ENCODE results near the gene EIF4ENIF1. TPM values are rescaled to one million over a fixed set of nuclear protein-coding genes. Genes with fewer than 3 reads are reported as not detected.
A peak's percentile ranks its signal among the peaks of the same experiment; 100 is the strongest.
"Not testable (repeated sequence)": the region's sequence is repeated elsewhere in the genome, so short reads cannot be mapped to it uniquely, and the experiment has no call there.

EIF4ENIF1 gene
- total and polyA plus RNA-seq, 7 donors = 9.2 to 34.2 (median 24.8) TPM

- TF ChIP-seq CTCF (IDR thresholded peaks at IDR 0.05) = no peak
- 93 to 95% (median 94%) methylated on average over 5 of the region's 5 CpGs for WGBS, 3 donors
- Histone ChIP-seq H3K4me3 (no peak overlapping the region), H3K9me3 (no peaks in the 10 kb centered on the region), H3K4me1 (peaks cover 6% of the 10 kb centered on the region), H3K27me3 (ENCODE audit: insufficient read depth in 3 of 3, low read length in 2 of 3) (no peaks in the 10 kb centered on the region), H3K27ac (no peak overlapping the region), H3K36me3 (ENCODE audit: insufficient read depth in 1 of 2, low read depth in 1 of 2) (peaks cover 23 to 97% of the 10 kb centered on the region in 2 donors)
- intact Hi-C loops (cut with DNase I) = no loop called here
- no peak for DNase-seq
- ATAC-seq = no peak
Observed at GRCh38 chr22:31431950-31432349, 57.7 kb downstream of the EIF4ENIF1 start.

GRCh38 chr22:31425331-31426050, 64.2 kb downstream of the EIF4ENIF1 start:
- no peak for TF ChIP-seq CTCF (IDR thresholded peaks at IDR 0.05)
- WGBS, 3 donors = 89 to 95% (median 92%) methylated on average over 9 of the region's 9 CpGs
- Histone ChIP-seq H3K27ac (no peak overlapping the region), H3K36me3 (ENCODE audit: insufficient read depth in 1 of 2, low read depth in 1 of 2) (peaks cover 17 to 100% of the 10 kb centered on the region in 2 donors), H3K9me3 (no peaks in the 10 kb centered on the region), H3K4me1 (no peaks in the 10 kb centered on the region), H3K27me3 (ENCODE audit: insufficient read depth in 3 of 3, low read length in 2 of 3) (no peaks in the 10 kb centered on the region), H3K4me3 (no peak overlapping the region)
- peak in 1 of 4 donors; percentile 32 for ATAC-seq
- no peak for DNase-seq
- intact Hi-C loops (cut with DNase I) = no loop called here

- H3K4me3 ChIP-seq; H3K9me3 ChIP-seq; H3K27me3 ChIP-seq (ENCODE audit: insufficient read depth in 3 of 3, low read length in 2 of 3); intact Hi-C loops (cut with DNase I); ATAC-seq; H3K27ac ChIP-seq; DNase-seq: not testable (repeated sequence)
- Histone ChIP-seq H3K4me1 (peaks cover 16% of the 10 kb centered on the region), H3K36me3 (ENCODE audit: insufficient read depth in 1 of 2, low read depth in 1 of 2) (peaks cover 0 to 65% of the 10 kb centered on the region in 2 donors)
- WGBS, 3 donors = 78 to 98% (median 86%) methylated on average over 2 of the region's 2 CpGs
Observed at GRCh38 chr22:31402350-31402749, 87.3 kb downstream of the EIF4ENIF1 start.

- Histone ChIP-seq H3K9me3 (no peaks in the 10 kb centered on the region), H3K4me1 (peaks cover 9% of the 10 kb centered on the region), H3K4me3 (peak overlapping the region; percentile 87), H3K27me3 (ENCODE audit: insufficient read depth in 3 of 3, low read length in 2 of 3) (no peaks in the 10 kb centered on the region), H3K27ac (peak overlapping the region; percentile 90), H3K36me3 (ENCODE audit: insufficient read depth in 1 of 2, low read depth in 1 of 2) (peaks cover 0 to 41% of the 10 kb centered on the region in 2 donors)
- intact Hi-C loops (cut with DNase I) = no loop called here
- DNase-seq = no peak
- peak; percentile 5 to 48 (median 25) for ATAC-seq
- TF ChIP-seq CTCF (IDR thresholded peaks at IDR 0.05) = no peak
- WGBS, 3 donors = 1% methylated on average over 11 of the region's 11 CpGs
Observed at GRCh38 chr22:31400023-31400397, 89.6 kb downstream of the EIF4ENIF1 start.

- ATAC-seq (peak; percentile 99), DNase-seq (peak; percentile 98 to 99)
- H3K27ac ChIP-seq = peak within 1 kb of the TSS; percentile 90
- 0 to 1% (median 0%) methylated on average over 58 to 72 of the region's 72 CpGs for WGBS, 3 donors
- H3K4me3 ChIP-seq = peak within 1 kb of the TSS; percentile 87
- intact Hi-C loops (cut with DNase I) = loop anchor here (1.0 to 2.0 kb wide), 2 partner anchors 52 to 53 kb away; partner anchors contain the start of gene PATZ1 (in 1 of the 2)
- H3K9me3 ChIP-seq = no peaks in the 10 kb centered on the region
- H3K36me3 ChIP-seq (ENCODE audit: insufficient read depth in 1 of 2, low read depth in 1 of 2) = peaks cover 0 to 35% of the 10 kb centered on the region in 2 donors
- H3K4me1 ChIP-seq = peaks cover 9% of the 10 kb centered on the region
- H3K27me3 ChIP-seq (ENCODE audit: insufficient read depth in 3 of 3, low read length in 2 of 3) = no peaks in the 10 kb centered on the region
- no peak for TF ChIP-seq CTCF (IDR thresholded peaks at IDR 0.05)
Observed at GRCh38 chr22:31399211-31400022, 90.2 kb downstream of the EIF4ENIF1 start, which contains the start of gene DRG1. Gene DRG1, plus strand, starts transcription at chr22:31399604. Its CDS starts 80 bp downstream, at chr22:31399684.
